ENCODE results near the gene TOX2.

TOX2 gene

GRCh38 chr20:43914311-43915210 is at the start of gene TOX2:
Gene TOX2, plus strand, starts transcription at chr20:43914852. Its CDS starts 40 bp downstream, at chr20:43914892.
- DNase-seq: peak; percentile 58

GRCh38 chr20:43868091-43868490 is 46.6 kb upstream of the TOX2 start:
- DNase-seq: no peak

GRCh38 chr20:43870484-43870883 is 44.2 kb upstream of the TOX2 start:
- no peak for DNase-seq

- no peak for DNase-seq
These were observed 35.9 kb upstream of the TOX2 start for GRCh38 chr20:43878776-43879175.

GRCh38 chr20:43893930-43894329 is 20.7 kb upstream of the TOX2 start:
- no peak for DNase-seq

- no peak for DNase-seq
These were observed 20.2 kb upstream of the TOX2 start for GRCh38 chr20:43894491-43894890.

- no peak for DNase-seq
These were observed 19.4 kb upstream of the TOX2 start for GRCh38 chr20:43895235-43895634.

- no peak for DNase-seq
These were observed 15.2 kb upstream of the TOX2 start for GRCh38 chr20:43899274-43900120.

- DNase-seq: no peak
These were observed 14.6 kb upstream of the TOX2 start for GRCh38 chr20:43900121-43900466.

GRCh38 chr20:43900496-43900895 is 14.2 kb upstream of the TOX2 start:
- DNase-seq: no peak

GRCh38 chr20:43901296-43901695 is 13.4 kb upstream of the TOX2 start:
- no peak for DNase-seq

GRCh38 chr20:43903953-43904826 is 10.5 kb upstream of the TOX2 start:
- DNase-seq: no peak

- no peak for DNase-seq
These were observed 9.8 kb upstream of the TOX2 start for GRCh38 chr20:43904827-43905177.

GRCh38 chr20:43906505-43907034 is 8.1 kb upstream of the TOX2 start:
- no peak for DNase-seq

- DNase-seq: no peak
These were observed 5.4 kb upstream of the TOX2 start for GRCh38 chr20:43909211-43909610.

GRCh38 chr20:43909720-43910119 is 4.9 kb upstream of the TOX2 start:
- DNase-seq: no peak

GRCh38 chr20:43910564-43910963 is 4.1 kb upstream of the TOX2 start:
- DNase-seq: no peak

GRCh38 chr20:43911066-43911465 is 3.6 kb upstream of the TOX2 start:
- DNase-seq: no peak

- no peak for DNase-seq
These were observed 1.2 kb upstream of the TOX2 start for GRCh38 chr20:43913291-43914025.

- peak; percentile 47 for DNase-seq
These were observed 790 bp downstream of the TOX2 start for GRCh38 chr20:43915211-43916072.

Measured in activated CD8-positive, alpha-beta memory T cell treated with anti-CD3 and anti-CD28 coated beads, Interleukin-2, amount 50 U/mL, for 4 hours (primary cell).